SW 1271 (cell line): ENCODE measurements around the gene GOLGA6L7.
"Not testable (repeated sequence)": the region's sequence is repeated elsewhere in the genome, so short reads cannot be mapped to it uniquely, and the experiment has no call there.

ENCODE experiments used
- DNase-seq, 2 experiments: peaks; one replicate each; lab custom pipeline; 2025; lab: John Stamatoyannopoulos, UW

The GOLGA6L7 gene

GRCh38 chr15:28884151-28884940 is 35.9 kb upstream of the GOLGA6L7 start:
- no peak for DNase-seq

- DNase-seq = no peak
These were observed 33.2 kb upstream of the GOLGA6L7 start for GRCh38 chr15:28881600-28881999.

GRCh38 chr15:28881170-28881569 is 32.7 kb upstream of the GOLGA6L7 start:
- no peak for DNase-seq

- DNase-seq = no peak
These were observed 32.2 kb upstream of the GOLGA6L7 start for GRCh38 chr15:28880680-28881079.

GRCh38 chr15:28879551-28879950 is 31.1 kb upstream of the GOLGA6L7 start:
- no peak for DNase-seq

GRCh38 chr15:28878209-28878608 is 29.8 kb upstream of the GOLGA6L7 start:
- no peak for DNase-seq

GRCh38 chr15:28876845-28877185 is 28.4 kb upstream of the GOLGA6L7 start:
- no peak for DNase-seq

GRCh38 chr15:28876131-28876844 is 27.8 kb upstream of the GOLGA6L7 start:
- no peak for DNase-seq

- DNase-seq = no peak
These were observed 27.1 kb upstream of the GOLGA6L7 start for GRCh38 chr15:28875461-28876000.

- no peak for DNase-seq
These were observed 25.2 kb upstream of the GOLGA6L7 start for GRCh38 chr15:28873585-28874190.

- no peak for DNase-seq
These were observed 24.6 kb upstream of the GOLGA6L7 start for GRCh38 chr15:28873006-28873405.

- DNase-seq = no peak
These were observed 22.7 kb upstream of the GOLGA6L7 start for GRCh38 chr15:28871168-28871567.

GRCh38 chr15:28868744-28869345 is 20.4 kb upstream of the GOLGA6L7 start:
- no peak for DNase-seq

- not testable (repeated sequence) for DNase-seq
These were observed 13.3 kb upstream of the GOLGA6L7 start for GRCh38 chr15:28861589-28862293.

- DNase-seq = no peak
These were observed 12.6 kb upstream of the GOLGA6L7 start for GRCh38 chr15:28861031-28861534.

GRCh38 chr15:28854578-28854977 is 6.1 kb upstream of the GOLGA6L7 start:
- DNase-seq = not testable (repeated sequence)

GRCh38 chr15:28853654-28854053 is 5.2 kb upstream of the GOLGA6L7 start:
- DNase-seq = not testable (repeated sequence)

GRCh38 chr15:28849766-28850165 is 1.3 kb upstream of the GOLGA6L7 start:
- not testable (repeated sequence) for DNase-seq

- not testable (repeated sequence) for DNase-seq
These were observed 827 bp upstream of the GOLGA6L7 start for GRCh38 chr15:28849271-28849670.

- DNase-seq = not testable (repeated sequence)
These were observed 485 bp downstream of the GOLGA6L7 start for GRCh38 chr15:28847959-28848358.

GRCh38 chr15:28847247-28847646 is 1.2 kb downstream of the GOLGA6L7 start:
- DNase-seq = not testable (repeated sequence)
